AG09319 (cell line): Measurements from ENCODE around the gene ARRDC5.

ENCODE experiments used
- DNase-seq: peaks from one replicate; pipeline ENCODE4 v3.0.0-alpha.2; 2010; ENCODE audit warnings: low read depth; ENCODE audit errors: extremely low read depth
- TF ChIP-seq, protein P1 (sequence below): IDR thresholded peaks from 2 replicates; pipeline ENCODE4 v1.5.1; 2011; ENCODE audit warnings: low read depth, mild to moderate bottlenecking, inconsistent platforms, low read length, moderate library complexity

ARRDC5 gene

DNA sequence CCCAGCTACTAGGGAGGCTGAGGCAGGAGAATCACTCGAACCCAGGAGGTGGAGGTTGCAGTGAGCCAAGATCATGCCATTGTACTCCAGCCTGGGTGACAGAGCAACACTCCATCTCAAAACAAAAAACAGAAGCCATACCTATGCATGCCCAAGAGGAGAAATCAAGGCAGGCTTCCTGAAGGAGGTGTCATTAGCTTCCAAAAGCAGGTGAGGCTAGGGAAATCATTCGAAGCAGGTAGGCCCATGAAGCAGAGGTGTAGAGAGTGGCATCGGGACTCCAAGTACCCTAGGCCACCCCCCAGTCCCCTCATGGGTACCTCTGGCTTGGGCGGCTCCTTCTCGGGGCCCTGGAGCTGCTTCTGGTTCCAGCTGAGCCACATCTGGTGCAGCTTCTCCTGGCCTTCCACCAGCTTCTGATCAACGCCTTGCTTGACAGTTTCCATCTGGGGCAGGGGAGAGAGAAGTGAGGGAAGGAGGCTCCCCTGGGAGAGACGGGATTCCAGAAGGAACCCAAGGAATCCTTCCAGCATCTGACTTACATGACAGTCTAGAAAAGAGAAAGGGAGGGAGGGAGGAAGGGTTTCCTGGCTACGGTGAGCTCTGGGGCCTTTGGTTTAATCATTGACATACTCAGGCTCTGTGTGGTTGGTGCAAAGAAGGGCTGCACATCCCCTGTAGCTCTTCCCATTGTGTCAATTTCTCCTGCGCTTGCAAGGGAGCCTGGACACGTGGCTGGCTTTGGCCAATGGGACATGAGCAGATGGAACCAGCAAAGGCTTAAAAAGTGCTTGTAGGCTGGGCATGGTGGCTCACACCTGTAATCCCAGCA, 58.1 kb downstream of the ARRDC5 start:
- no peak for DNase-seq
- TF ChIP-seq, protein P1, sequence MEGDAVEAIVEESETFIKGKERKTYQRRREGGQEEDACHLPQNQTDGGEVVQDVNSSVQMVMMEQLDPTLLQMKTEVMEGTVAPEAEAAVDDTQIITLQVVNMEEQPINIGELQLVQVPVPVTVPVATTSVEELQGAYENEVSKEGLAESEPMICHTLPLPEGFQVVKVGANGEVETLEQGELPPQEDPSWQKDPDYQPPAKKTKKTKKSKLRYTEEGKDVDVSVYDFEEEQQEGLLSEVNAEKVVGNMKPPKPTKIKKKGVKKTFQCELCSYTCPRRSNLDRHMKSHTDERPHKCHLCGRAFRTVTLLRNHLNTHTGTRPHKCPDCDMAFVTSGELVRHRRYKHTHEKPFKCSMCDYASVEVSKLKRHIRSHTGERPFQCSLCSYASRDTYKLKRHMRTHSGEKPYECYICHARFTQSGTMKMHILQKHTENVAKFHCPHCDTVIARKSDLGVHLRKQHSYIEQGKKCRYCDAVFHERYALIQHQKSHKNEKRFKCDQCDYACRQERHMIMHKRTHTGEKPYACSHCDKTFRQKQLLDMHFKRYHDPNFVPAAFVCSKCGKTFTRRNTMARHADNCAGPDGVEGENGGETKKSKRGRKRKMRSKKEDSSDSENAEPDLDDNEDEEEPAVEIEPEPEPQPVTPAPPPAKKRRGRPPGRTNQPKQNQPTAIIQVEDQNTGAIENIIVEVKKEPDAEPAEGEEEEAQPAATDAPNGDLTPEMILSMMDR = no peak

DNA sequence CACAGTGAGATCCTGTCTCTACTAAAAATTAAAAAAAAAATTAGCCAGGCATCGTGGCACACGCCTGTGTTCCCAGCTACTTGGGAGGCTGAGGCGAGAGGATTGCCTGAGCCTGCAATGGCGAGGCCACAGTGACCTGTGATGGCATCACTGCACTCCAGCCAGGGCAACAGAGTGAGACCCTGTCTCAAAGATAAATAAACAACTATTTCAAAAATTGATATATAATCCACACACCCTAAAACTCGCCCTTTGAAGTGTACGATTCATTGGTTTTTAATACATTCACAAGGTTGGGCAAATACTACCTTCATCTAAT, 59.1 kb downstream of the ARRDC5 start:
- DNase-seq = no peak
- TF ChIP-seq, protein P1 = no peak
